Embryonic facial prominence (tissue), 1 donor: ENCODE data around the gene ARHGAP11A.
"Not testable (repeated sequence)": the region's sequence is repeated elsewhere in the genome, so short reads cannot be mapped to it uniquely, and the experiment has no call there.

Experiments
- DNase-seq: peaks from one replicate; pipeline ENCODE4 v3.0.0-alpha.2; 2016; ENCODE audit errors: extremely low spot score

The ARHGAP11A gene, protein sequence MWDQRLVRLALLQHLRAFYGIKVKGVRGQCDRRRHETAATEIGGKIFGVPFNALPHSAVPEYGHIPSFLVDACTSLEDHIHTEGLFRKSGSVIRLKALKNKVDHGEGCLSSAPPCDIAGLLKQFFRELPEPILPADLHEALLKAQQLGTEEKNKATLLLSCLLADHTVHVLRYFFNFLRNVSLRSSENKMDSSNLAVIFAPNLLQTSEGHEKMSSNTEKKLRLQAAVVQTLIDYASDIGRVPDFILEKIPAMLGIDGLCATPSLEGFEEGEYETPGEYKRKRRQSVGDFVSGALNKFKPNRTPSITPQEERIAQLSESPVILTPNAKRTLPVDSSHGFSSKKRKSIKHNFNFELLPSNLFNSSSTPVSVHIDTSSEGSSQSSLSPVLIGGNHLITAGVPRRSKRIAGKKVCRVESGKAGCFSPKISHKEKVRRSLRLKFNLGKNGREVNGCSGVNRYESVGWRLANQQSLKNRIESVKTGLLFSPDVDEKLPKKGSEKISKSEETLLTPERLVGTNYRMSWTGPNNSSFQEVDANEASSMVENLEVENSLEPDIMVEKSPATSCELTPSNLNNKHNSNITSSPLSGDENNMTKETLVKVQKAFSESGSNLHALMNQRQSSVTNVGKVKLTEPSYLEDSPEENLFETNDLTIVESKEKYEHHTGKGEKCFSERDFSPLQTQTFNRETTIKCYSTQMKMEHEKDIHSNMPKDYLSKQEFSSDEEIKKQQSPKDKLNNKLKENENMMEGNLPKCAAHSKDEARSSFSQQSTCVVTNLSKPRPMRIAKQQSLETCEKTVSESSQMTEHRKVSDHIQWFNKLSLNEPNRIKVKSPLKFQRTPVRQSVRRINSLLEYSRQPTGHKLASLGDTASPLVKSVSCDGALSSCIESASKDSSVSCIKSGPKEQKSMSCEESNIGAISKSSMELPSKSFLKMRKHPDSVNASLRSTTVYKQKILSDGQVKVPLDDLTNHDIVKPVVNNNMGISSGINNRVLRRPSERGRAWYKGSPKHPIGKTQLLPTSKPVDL

GRCh38 chr15:32615051-32615870 is at the start of gene ARHGAP11A:
Gene ARHGAP11A, plus strand, starts transcription at chr15:32615504. Its CDS starts 708 bp downstream, at chr15:32616212.
- peak; percentile 74 for DNase-seq

DNA sequence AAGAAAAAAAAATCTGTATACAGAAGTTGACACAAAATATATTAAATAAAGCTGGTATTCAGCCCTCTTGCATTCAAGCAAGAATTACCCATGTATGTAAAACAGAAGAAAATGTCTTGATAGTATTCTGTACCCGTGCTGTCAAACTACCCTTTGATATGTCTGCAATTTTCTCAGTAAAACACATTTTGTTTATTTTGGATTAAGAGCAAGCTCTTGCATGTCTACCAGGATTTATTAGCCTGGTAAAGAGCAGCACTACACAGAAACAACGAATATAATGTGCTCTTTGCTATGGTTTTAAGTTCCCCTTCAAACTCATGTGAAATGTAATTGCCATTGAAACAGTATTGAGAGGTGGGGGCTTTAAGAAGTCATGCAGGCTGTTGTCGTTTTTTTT is 46.3 kb upstream of the ARHGAP11A start:
- not testable (repeated sequence) for DNase-seq

GRCh38 chr15:32578482-32578881 is 36.8 kb upstream of the ARHGAP11A start:
- DNase-seq = not testable (repeated sequence)

GRCh38 chr15:32585844-32586243 is 29.5 kb upstream of the ARHGAP11A start:
- DNase-seq = not testable (repeated sequence)

DNA sequence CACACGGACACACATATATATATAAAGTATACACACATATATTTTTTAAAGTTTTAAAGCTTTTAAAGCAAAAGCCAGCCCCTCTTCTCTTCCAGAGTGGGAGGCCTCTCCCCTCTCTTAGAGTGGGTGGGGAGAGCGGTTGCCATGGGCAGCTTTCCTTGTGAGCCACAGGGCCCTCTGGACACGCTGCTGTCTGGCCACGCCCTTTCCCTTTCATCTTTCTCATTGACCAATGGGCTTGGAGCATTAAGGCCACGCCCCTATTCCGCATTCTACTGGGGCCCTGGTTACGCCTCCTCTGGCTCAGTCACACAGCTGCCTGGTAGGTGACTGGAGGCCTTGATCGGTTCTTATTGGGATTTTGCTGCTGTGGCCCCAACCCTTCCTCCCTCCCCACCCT is 22.2 kb upstream of the ARHGAP11A start, which contains the start of gene GOLGA8N:
TSS of gene GOLGA8N (plus strand) at position 306 of the 400 bp plus-strand sequence.
- DNase-seq = not testable (repeated sequence)

- not testable (repeated sequence) for DNase-seq
These were observed 5.8 kb upstream of the ARHGAP11A start for GRCh38 chr15:32609518-32609917.

- not testable (repeated sequence) for DNase-seq
These were observed 4.6 kb upstream of the ARHGAP11A start for GRCh38 chr15:32610719-32611118.

DNA sequence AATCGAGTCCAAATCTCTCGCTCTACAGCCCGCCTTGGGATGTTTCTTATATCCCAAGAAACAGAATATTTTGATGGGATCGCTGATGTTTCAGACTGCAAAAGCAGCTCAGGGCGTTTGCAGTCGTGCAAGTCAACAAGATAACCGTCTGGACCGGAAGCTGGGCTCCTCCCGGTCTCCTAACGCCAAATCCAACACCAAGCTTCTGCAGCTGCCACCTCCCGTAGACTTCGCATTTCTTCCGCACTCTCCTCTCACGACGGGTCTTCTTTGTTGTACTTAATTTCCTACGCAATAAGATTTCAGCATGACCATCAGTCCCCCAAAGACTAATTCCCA is 623 bp upstream of the ARHGAP11A start:
- not testable (repeated sequence) for DNase-seq

- not testable (repeated sequence) for DNase-seq
These were observed 645 bp downstream of the ARHGAP11A start for GRCh38 chr15:32615871-32616426.

DNA sequence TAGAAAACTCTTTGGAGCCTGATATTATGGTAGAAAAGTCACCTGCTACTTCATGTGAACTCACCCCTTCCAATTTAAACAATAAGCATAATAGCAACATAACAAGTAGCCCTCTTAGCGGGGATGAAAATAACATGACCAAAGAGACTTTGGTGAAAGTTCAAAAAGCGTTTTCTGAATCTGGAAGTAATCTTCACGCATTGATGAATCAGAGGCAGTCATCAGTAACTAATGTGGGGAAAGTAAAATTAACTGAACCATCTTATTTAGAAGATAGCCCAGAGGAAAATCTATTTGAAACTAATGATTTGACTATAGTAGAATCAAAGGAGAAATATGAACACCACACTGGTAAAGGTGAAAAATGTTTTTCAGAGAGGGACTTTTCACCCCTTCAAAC is 21.1 kb downstream of the ARHGAP11A start:
- no peak for DNase-seq

DNA sequence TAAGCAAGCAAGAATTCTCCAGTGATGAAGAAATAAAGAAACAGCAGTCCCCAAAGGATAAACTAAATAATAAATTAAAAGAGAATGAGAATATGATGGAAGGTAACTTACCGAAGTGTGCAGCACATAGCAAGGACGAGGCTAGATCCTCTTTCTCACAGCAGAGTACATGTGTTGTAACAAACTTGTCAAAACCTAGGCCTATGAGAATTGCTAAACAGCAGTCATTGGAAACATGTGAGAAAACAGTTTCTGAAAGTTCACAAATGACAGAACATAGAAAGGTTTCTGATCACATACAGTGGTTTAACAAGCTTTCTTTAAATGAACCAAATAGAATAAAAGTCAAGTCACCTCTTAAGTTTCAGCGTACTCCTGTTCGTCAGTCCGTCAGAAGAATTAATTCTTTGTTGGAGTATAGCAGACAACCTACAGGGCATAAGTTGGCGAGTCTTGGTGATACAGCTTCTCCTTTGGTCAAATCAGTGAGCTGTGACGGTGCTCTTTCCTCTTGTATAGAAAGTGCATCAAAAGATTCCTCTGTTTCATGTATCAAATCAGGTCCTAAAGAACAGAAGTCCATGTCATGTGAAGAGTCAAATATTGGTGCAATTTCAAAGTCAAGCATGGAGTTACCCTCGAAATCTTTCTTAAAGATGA is 21.7 kb downstream of the ARHGAP11A start:
- no peak for DNase-seq

DNA sequence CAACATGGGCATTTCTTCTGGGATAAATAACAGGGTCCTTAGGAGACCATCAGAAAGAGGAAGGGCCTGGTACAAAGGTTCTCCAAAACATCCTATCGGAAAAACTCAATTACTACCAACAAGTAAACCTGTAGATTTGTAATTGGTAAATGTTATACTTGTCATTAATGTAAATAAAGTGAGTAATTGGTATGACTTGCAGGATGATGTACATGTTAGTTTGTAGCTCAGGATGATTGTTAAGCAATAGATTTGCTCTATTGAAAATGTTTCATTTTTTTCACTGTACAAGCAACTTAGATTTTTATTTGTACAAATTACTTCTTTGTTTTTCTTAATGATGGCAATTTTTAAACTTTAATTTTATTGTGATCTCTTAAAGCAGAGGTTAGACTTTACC is 22.4 kb downstream of the ARHGAP11A start:
- DNase-seq = no peak

DNA sequence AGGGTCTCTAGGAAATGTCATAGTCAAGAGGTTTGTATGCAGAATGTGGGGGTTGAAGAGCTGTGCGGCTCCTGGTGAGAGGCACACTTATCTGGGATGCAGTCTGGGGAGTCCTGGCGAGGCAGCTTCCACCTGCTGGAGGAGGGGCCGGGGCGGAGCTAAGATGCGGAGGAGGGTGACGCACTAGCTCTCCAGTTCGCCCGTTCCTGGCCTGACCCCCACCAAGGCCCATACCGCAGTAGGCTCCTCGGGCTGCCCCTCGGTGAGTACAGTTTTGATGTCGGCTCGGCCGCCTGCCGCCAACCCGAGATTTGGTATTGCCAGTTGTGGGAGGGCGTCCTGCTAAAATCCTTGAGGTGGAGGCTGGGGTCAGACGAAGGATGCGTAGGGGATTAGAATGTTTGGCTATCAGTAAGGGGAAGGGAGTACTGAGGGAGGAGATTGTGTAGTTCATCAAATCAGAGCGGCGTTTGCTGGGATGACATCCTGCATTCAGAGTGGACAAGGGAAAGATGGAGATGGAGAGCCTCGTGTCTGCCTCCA is 26.3 kb downstream of the ARHGAP11A start, which contains the start of gene SCG5:
TSS of gene SCG5 (plus strand) at position 194 of the 543 bp plus-strand sequence. CDS start 1,883 bp downstream, outside the sequence.
- DNase-seq = peak; percentile 25

GRCh38 chr15:32642667-32643435 is 27.5 kb downstream of the ARHGAP11A start:
- no peak for DNase-seq

DNA sequence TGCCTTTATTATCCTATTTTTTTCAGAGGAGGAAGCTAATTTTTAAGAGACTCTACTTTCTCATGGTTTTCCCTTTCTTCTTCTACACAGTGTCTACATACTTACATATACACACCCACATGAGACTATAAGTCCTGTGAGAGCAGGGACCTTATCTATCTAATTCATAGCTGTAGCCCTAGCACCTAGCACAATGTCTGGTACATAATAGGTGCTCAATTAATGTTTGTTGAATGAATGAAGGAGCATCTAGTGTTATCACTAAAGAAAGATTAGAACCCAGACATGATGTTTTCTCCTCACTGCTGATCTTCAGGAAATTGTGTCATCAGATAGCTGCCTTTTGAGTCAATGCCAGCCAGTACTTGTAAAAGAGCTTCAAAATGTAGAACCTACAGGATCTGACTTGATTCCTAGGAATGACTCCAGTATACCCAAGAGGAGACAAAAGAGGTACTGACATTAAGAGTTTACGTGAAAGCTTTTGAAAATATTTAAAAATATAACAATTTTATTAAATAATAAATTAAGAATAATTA is 28.7 kb downstream of the ARHGAP11A start:
- DNase-seq = no peak

DNA sequence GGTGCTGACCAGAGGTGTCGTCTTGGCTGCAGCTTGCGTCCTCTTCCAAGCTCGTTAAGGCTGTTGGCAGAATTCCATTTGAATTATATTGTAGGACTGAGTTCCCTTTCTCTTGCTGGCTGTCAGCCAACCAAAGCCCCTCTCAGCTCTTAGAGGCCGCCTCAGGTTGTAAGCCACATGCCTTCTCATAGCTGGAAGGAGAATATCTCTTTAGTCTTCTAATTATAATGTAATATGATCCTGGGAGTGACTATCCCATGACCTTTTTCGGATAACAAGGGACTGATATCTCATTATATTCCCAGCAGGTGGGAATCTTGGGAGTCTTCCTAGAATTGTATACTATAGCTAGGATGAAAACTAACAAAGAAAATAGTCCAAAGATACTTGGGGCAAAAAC is 31.0 kb downstream of the ARHGAP11A start:
- DNase-seq = no peak

DNA sequence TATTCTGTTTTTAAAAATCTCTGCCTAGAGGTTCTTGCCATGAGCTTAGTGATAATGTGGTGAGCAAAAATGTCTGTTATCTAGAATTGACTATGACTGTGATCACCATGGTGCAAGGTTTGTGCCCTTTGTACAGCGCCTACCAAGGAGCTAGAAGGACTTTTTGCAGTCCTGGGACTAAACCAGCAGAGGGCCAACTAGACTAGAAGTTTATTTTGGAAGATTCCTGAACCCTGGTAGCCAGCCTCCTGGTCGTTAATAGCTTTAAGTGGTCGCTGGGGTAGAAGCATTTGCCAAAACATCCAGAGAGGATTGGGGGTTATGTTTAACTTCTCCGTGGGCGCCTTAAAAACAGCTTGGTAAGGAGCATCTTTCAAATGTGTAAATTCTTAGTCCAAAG is 34.0 kb downstream of the ARHGAP11A start:
- DNase-seq = no peak

DNA sequence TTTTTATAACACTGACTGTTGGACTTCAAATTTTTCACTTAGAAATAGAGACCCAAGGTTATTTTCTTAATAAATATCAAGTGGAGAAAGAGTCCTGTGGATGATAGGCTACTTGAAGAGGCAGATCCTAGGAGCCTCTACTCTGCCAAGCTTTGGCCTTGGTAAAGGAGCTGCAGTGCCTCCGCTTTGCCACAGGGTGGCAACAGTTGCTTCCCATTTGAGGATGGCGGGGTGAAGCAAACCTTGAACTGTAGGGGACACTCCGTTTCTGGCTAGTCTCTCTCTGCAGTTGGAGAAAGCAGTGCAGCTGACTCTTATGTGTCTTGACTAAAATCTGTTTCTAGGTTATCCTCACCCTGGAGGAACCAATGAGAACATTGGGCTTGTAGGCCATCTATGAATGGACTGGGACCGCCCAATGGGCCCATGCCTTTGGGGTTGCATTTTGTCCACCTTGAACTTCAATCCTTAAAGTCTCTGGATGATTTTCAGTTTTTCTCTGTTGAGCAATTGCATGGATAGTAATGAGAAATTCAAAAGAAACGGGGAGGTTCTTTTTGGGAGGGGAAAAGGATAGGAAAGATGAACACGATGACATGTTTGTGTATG is 36.0 kb downstream of the ARHGAP11A start:
- no peak for DNase-seq

DNA sequence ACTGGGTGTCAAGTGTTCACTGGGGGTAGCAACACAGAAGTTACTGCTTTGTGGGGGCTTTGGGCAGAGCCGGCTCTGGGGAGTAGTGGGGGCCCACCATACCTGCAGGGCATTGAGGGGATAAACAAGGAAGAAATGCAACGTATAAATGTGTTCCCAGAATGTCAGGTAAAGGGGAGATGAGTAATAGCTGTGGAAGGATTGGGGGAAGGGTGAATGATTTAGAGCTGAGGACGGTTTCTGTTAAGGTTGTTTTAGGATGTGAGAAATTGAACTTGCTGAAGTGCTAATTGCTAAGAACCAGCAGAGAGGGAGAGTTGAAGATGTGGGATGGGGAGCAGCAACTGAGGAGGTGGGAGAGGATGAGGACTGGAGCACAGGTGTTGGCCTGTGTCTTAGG is 36.9 kb downstream of the ARHGAP11A start:
- DNase-seq = no peak
